ENCODE measurements around the gene ZNF710. TPM values are rescaled to one million over a fixed set of nuclear protein-coding genes. Genes with fewer than 3 reads are reported as not detected.

The ZNF710 gene
- total and polyA plus RNA-seq, 2 of the 8 experiments (the other 6 are each of a cell fraction or from before 2014, with no cell fraction given): 10.5 to 24.0 TPM

- peak overlapping the region; percentile 74; the same call in 1 of the 2 replicates for H2BK20ac ChIP-seq (ENCODE audit: low read length)
- H3K9me3 ChIP-seq (ENCODE audit: insufficient read depth in 2 of 2, low read depth in 1 of 2, low read length in 1 of 2): no peaks in the 10 kb centered on the region
- no peak overlapping the region for H3K9ac ChIP-seq (replicated peaks in 1 of 4; ENCODE audit: extremely low read depth in 1 of 4, low read depth in 3 of 4, low read length in 3 of 4)
- FAIRE-seq (no peak), DNase-seq (ENCODE audit: low read depth in 1 of 2, low spot score in 2 of 2) (peak in 1 of 2 experiments; percentile 71)
- peak overlapping the region in 1 of 2 experiments; percentile 49; a peak in 2 of 4 replicates for H3K4me2 ChIP-seq (ENCODE audit: insufficient read depth in 1 of 2, low read depth in 2 of 2, low read length in 2 of 2)
- POLR2A ChIA-PET (ENCODE audit: partially characterized antibody): interaction anchor here (0.6 to 1.4 kb wide), 4 partner anchors 18 to 356 kb away, joined by 3 to 4 read pairs (median 3); partner anchors contain the start of gene IDH2
- 0 out of 8 replicates have a peak overlapping the region, but pooled peaks of 1 of the 4 experiments have one; percentile 6 for H3K4me3 ChIP-seq (ENCODE audit: extremely low read depth in 1 of 4, insufficient read depth in 2 of 4, low read depth in 3 of 4, low read length in 4 of 4)
- no peaks in the 10 kb centered on the region for H3K79me1 ChIP-seq (ENCODE audit: low read depth, low read length)
- peaks cover 0 to 8% (median 3%) of the 10 kb centered on the region in 4 experiments; a peak in 3 of 7 replicates for H3K4me1 ChIP-seq (replicated peaks in 1 of 4; ENCODE audit: control insufficient read depth in 3 of 4, insufficient read depth in 4 of 4, low read length in 3 of 4)
- H4K8ac ChIP-seq (ENCODE audit: extremely low read depth, insufficient read depth, low read length): no peak overlapping the region
- no peaks in the 10 kb centered on the region for H3K36me3 ChIP-seq (ENCODE audit: control insufficient read depth in 2 of 4, insufficient read depth in 4 of 4, low read length in 3 of 4)
- peak overlapping the region; percentile 19; the same call in 1 of the 2 replicates for H3K18ac ChIP-seq (ENCODE audit: extremely low read depth, low read length)
- H3K14ac ChIP-seq (ENCODE audit: insufficient read length): no peak overlapping the region
- no peaks in the 10 kb centered on the region for H3K23me2 ChIP-seq (ENCODE audit: low read depth, low read length)
- H2BK5ac ChIP-seq (ENCODE audit: low read depth, low read length): peak overlapping the region; percentile 13; the same call in 1 of the 2 replicates
- no peaks in the 10 kb centered on the region for H3K79me2 ChIP-seq (ENCODE audit: control insufficient read depth in 1 of 2, insufficient read depth in 2 of 2, low read length in 2 of 2)
- no peak overlapping the region for H3K56ac ChIP-seq (replicated peaks; ENCODE audit: insufficient read length, low read depth, low read length)
- no peak overlapping the region for H2AK5ac ChIP-seq (ENCODE audit: low read depth, low read length)
- H2BK15ac ChIP-seq (ENCODE audit: low read length): no peak overlapping the region
- peak overlapping the region; percentile 34 for H4K91ac ChIP-seq (replicated peaks; ENCODE audit: insufficient read length, low read length)
- no peaks in the 10 kb centered on the region for H4K20me1 ChIP-seq (replicated peaks in 1 of 2; ENCODE audit: control insufficient read depth in 1 of 2, insufficient read depth in 2 of 2, low read length in 2 of 2)
- H4K5ac ChIP-seq (ENCODE audit: insufficient read length, low read depth, low read length): no peak overlapping the region
- H3K27me3 ChIP-seq (replicated peaks in 1 of 4; ENCODE audit: control insufficient read depth in 3 of 4, extremely low read depth in 1 of 4, insufficient read depth in 3 of 4, low read length in 3 of 4): no peaks in the 10 kb centered on the region
- H2BK12ac ChIP-seq (ENCODE audit: low read depth, low read length): peak overlapping the region; percentile 77; the same call in 1 of the 2 replicates
- CTCF ChIA-PET (ENCODE audit: partially characterized antibody): interaction anchor here (1.2 to 3.4 kb wide), 2 partner anchors 16 to 25 kb away, joined by 3 to 15 read pairs; no protein-coding TSS in a partner anchor
- peak overlapping the region; percentile 4; the same call in 1 of the 2 replicates for H3K27ac ChIP-seq (ENCODE audit: low read depth, low read length)
- peak overlapping the region; percentile 25; the same call in 1 of the 2 replicates for H2AFZ ChIP-seq (ENCODE audit: low read length)
- WGBS, 2 experiments (ENCODE audit: extremely low coverage in 1 of 2, insufficient coverage in 1 of 2, insufficient read length in 1 of 2, insufficient replicate concordance in 2 of 2, low coverage in 1 of 2, low lambda C conversion rate in 2 of 2, missing lambda C conversion rate in 1 of 2): 66% methylated on average over 10 of the region's 10 CpGs; no CpG with 5 or more reads in 1 of the 2 experiments
- H3K4ac ChIP-seq (replicated peaks; ENCODE audit: insufficient read length, low read depth, low read length): no peak overlapping the region
- H2BK120ac ChIP-seq (replicated peaks; ENCODE audit: low read depth, low read length): no peak overlapping the region
- no peak overlapping the region for H3K23ac ChIP-seq (ENCODE audit: insufficient read length)
- TF ChIP-seq TCF12 (IDR thresholded peaks at IDR 0.05; ENCODE audit: low read depth, low read length): peak; percentile 77; the same call in 1 of the 2 replicates
- no peak for TF ChIP-seq RNF2 (IDR thresholded peaks at IDR 0.05; ENCODE audit: borderline replicate concordance, low read depth, low read length, missing control alignments, poor library complexity, severe bottlenecking)
- TF ChIP-seq KDM5A (IDR thresholded peaks at IDR 0.05; ENCODE audit: low read length): no peak
- 0 out of 4 replicates have a peak, but pooled peaks of 1 of the 2 experiments have one; percentile 29 for TF ChIP-seq SIN3A (conservative IDR thresholded peaks at IDR 0.05 in 1 of 2, IDR thresholded peaks at IDR 0.05 in 1 of 2; ENCODE audit: low read depth in 1 of 2, low read length in 2 of 2)
- TF ChIP-seq CHD2 (IDR thresholded peaks at IDR 0.05; ENCODE audit: low read length): 0 out of 2 replicates have a peak, but pooled peaks have one; percentile 39
- TF ChIP-seq SP2 (IDR thresholded peaks at IDR 0.05; ENCODE audit: low read length): no peak
- TF ChIP-seq SAP30 (IDR thresholded peaks at IDR 0.05; ENCODE audit: insufficient read depth, insufficient replicate concordance, low read length): no peak
- no peak for TF ChIP-seq CBX5 (IDR thresholded peaks at IDR 0.05; ENCODE audit: low read depth, low read length)
- TF ChIP-seq EP300 (IDR thresholded peaks at IDR 0.05; ENCODE audit: borderline replicate concordance in 1 of 2, low read depth in 2 of 2, low read length in 2 of 2): peak in 1 of 2 experiments; percentile 67; a peak in 1 of 3 replicates
These were observed 125.7 kb downstream of the ZNF710 start for GRCh38 chr15:90126596-90127435.

Measured in H1 (cell line).